ENCODE results near the gene C16orf74.

Gene C16orf74

GRCh38 chr16:85699628-85700027, 51.3 kb downstream of the C16orf74 start:
- Histone ChIP-seq H3K36me3 (ENCODE audit: control insufficient read depth, insufficient read depth, low read length) (no peaks in the 10 kb centered on the region), H3K9me3 (ENCODE audit: control insufficient read depth, low read length) (no peaks in the 10 kb centered on the region), H3K27ac (ENCODE audit: insufficient read depth, low read depth, low read length, poor library complexity, severe bottlenecking) (no peak overlapping the region), H3K4me1 (ENCODE audit: control insufficient read depth, insufficient read depth, low read length) (no peaks in the 10 kb centered on the region), H3K4me3 (ENCODE audit: insufficient read depth, low read depth, low read length) (no peak overlapping the region), H3K27me3 (ENCODE audit: control insufficient read depth, insufficient read depth, low read length, poor library complexity, severe bottlenecking) (no peaks in the 10 kb centered on the region)
- WGBS, 2 experiments = 85 to 90% methylated on average over 7 of the region's 7 CpGs

DNA sequence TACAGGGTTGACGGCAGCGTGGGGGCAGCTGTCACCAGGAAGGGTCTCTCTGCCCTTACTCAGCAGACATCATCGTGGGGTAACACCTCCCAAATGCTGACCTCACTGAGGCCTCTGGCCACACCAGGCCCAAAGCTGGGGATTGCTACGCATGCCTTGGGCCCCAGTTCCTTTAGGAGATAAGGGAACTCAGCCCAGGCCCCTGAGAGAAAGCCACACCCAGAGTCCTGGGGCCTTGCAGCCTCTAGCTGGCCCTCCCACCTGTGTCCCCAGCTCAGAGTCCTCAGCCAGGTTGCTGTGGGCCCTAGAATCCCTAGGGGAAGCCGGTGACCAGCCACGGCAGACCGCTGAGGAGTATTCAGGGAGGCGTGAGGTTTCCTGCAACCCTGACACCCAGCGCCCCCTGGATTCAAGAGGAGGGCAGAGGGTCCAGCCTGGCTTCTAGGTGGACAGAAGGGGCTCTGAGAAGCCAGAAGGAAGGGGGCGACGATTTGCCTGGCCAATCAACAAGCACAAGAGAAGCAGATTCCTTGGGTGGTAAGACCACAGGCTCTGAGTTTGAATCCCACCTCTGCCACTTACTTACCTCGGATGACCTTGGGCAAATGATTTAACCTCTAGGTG, 51.8 kb downstream of the C16orf74 start:
- 73 to 75% methylated on average over 12 of the region's 12 CpGs for WGBS, 2 experiments
- no peaks in the 10 kb centered on the region for H3K27me3 ChIP-seq (ENCODE audit: control insufficient read depth, insufficient read depth, low read length, poor library complexity, severe bottlenecking)

DNA sequence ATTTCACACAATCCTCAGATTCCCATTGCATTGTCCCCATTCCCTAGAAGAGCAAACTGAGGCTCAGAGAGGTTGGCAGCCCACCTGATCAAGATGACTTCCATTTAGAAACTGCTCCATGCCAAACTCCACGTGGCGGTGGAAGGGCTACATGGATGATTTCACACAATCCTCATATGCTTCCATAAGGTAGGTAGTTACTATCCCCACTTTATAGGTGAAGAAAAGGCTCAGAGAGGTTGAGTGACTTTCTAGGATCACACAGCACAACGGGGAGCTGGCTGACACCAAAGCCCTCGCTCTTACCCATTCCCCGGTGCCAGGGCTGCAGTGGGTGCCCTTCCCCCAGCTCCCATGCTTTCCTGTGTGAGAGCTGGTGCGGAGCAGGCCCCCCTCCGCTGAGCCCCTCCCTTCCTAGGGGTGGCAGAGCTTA, 52.4 kb downstream of the C16orf74 start:
- Histone ChIP-seq H3K36me3 (ENCODE audit: control insufficient read depth, insufficient read depth, low read length) (no peaks in the 10 kb centered on the region), H3K27ac (ENCODE audit: insufficient read depth, low read depth, low read length, poor library complexity, severe bottlenecking) (no peak overlapping the region), H3K4me3 (ENCODE audit: insufficient read depth, low read depth, low read length) (no peak overlapping the region), H3K4me1 (ENCODE audit: control insufficient read depth, insufficient read depth, low read length) (no peaks in the 10 kb centered on the region), H3K27me3 (ENCODE audit: control insufficient read depth, insufficient read depth, low read length, poor library complexity, severe bottlenecking) (no peaks in the 10 kb centered on the region), H3K9me3 (ENCODE audit: control insufficient read depth, low read length) (no peaks in the 10 kb centered on the region)
- 94% methylated on average over 7 of the region's 7 CpGs for WGBS, 2 experiments

More for the DNA sequence above, 51.8 kb downstream of the C16orf74 start:
- Histone ChIP-seq H3K27ac (ENCODE audit: insufficient read depth, low read depth, low read length, poor library complexity, severe bottlenecking) (no peak overlapping the region), H3K36me3 (ENCODE audit: control insufficient read depth, insufficient read depth, low read length) (no peaks in the 10 kb centered on the region), H3K9me3 (ENCODE audit: control insufficient read depth, low read length) (no peaks in the 10 kb centered on the region), H3K4me1 (ENCODE audit: control insufficient read depth, insufficient read depth, low read length) (no peaks in the 10 kb centered on the region), H3K4me3 (ENCODE audit: insufficient read depth, low read depth, low read length) (no peak overlapping the region)

GRCh38 chr16:85697431-85697830, 53.5 kb downstream of the C16orf74 start:
- Histone ChIP-seq H3K4me3 (ENCODE audit: insufficient read depth, low read depth, low read length) (no peak overlapping the region), H3K4me1 (ENCODE audit: control insufficient read depth, insufficient read depth, low read length) (no peaks in the 10 kb centered on the region), H3K27ac (ENCODE audit: insufficient read depth, low read depth, low read length, poor library complexity, severe bottlenecking) (no peak overlapping the region), H3K27me3 (ENCODE audit: control insufficient read depth, insufficient read depth, low read length, poor library complexity, severe bottlenecking) (no peaks in the 10 kb centered on the region), H3K36me3 (ENCODE audit: control insufficient read depth, insufficient read depth, low read length) (no peaks in the 10 kb centered on the region), H3K9me3 (ENCODE audit: control insufficient read depth, low read length) (no peaks in the 10 kb centered on the region)
- 90 to 94% methylated on average over 14 of the region's 14 CpGs for WGBS, 2 experiments

GRCh38 chr16:85696781-85697180, 54.1 kb downstream of the C16orf74 start:
- no peaks in the 10 kb centered on the region for H3K4me1 ChIP-seq (ENCODE audit: control insufficient read depth, insufficient read depth, low read length)
- H3K27me3 ChIP-seq (ENCODE audit: control insufficient read depth, insufficient read depth, low read length, poor library complexity, severe bottlenecking) = no peaks in the 10 kb centered on the region
- 94% methylated on average over 16 of the region's 16 CpGs for WGBS, 2 experiments
- H3K36me3 ChIP-seq (ENCODE audit: control insufficient read depth, insufficient read depth, low read length) = no peaks in the 10 kb centered on the region
- no peak overlapping the region for H3K27ac ChIP-seq (ENCODE audit: insufficient read depth, low read depth, low read length, poor library complexity, severe bottlenecking)
- no peaks in the 10 kb centered on the region for H3K9me3 ChIP-seq (ENCODE audit: control insufficient read depth, low read length)
- no peak overlapping the region for H3K4me3 ChIP-seq (ENCODE audit: insufficient read depth, low read depth, low read length)

DNA sequence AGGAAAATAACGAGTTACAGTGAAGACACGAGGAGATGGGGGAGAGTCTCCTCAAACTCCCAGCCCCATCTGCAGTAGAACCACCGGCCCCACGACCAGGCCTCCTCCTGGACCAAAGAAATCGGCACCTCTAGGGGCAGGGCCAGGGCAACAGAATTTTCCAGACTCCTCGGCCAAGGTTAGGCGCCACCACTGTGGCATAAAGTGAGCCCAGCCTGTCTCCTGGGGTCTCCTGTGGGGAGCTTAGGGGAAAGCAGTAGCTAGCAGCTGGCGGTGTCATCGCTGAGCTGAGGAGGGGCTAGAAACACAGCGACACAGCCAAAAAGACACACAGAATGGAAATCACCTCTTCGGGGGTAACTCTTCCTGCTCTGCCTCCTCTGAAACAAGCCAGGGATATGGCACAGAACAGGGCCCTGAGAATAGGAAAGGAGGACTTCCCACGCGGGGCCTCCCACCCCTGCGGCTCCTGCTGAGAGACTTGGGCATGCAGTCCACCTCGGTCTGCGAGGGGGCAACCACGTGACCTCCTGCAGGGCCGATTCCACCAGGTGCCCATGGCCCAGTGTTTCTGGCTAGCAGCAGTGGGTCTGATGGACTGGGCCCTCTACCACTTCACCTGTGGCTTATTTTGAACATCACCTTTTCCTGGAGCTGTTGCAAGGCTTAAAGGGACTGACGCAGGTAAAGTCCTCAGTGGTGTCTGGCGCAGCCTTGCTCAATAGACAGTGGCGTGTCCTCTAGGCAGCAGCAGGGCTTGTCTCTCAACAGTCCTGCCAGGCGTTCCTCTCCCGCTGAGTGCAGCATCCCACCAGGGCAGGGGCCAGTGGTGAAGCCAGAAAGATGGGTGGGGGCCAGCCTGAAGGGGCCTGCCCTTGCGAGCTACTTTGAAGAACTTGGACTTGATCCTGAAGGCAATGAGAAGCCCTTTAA, 55.4 kb downstream of the C16orf74 start:
- Histone ChIP-seq H3K36me3 (ENCODE audit: control insufficient read depth, insufficient read depth, low read length) (no peaks in the 10 kb centered on the region), H3K27ac (ENCODE audit: insufficient read depth, low read depth, low read length, poor library complexity, severe bottlenecking) (no peak overlapping the region), H3K9me3 (ENCODE audit: control insufficient read depth, low read length) (no peaks in the 10 kb centered on the region), H3K4me1 (ENCODE audit: control insufficient read depth, insufficient read depth, low read length) (no peaks in the 10 kb centered on the region), H3K4me3 (ENCODE audit: insufficient read depth, low read depth, low read length) (no peak overlapping the region), H3K27me3 (ENCODE audit: control insufficient read depth, insufficient read depth, low read length, poor library complexity, severe bottlenecking) (peaks cover 5% of the 10 kb centered on the region)
- 83 to 86% methylated on average over 24 of the region's 24 CpGs for WGBS, 2 experiments

- Histone ChIP-seq H3K4me1 (ENCODE audit: control insufficient read depth, insufficient read depth, low read length) (no peaks in the 10 kb centered on the region), H3K36me3 (ENCODE audit: control insufficient read depth, insufficient read depth, low read length) (peaks cover 2% of the 10 kb centered on the region), H3K27me3 (ENCODE audit: control insufficient read depth, insufficient read depth, low read length, poor library complexity, severe bottlenecking) (peaks cover 17% of the 10 kb centered on the region), H3K9me3 (ENCODE audit: control insufficient read depth, low read length) (no peaks in the 10 kb centered on the region), H3K4me3 (ENCODE audit: insufficient read depth, low read depth, low read length) (no peak overlapping the region), H3K27ac (ENCODE audit: insufficient read depth, low read depth, low read length, poor library complexity, severe bottlenecking) (no peak overlapping the region)
- WGBS, 2 experiments = 85 to 90% methylated on average over 7 of the region's 7 CpGs
Measured at GRCh38 chr16:85690469-85691064, 60.3 kb downstream of the C16orf74 start.

GRCh38 chr16:85689950-85690320, 61.0 kb downstream of the C16orf74 start:
- H3K4me3 ChIP-seq (ENCODE audit: insufficient read depth, low read depth, low read length) = no peak overlapping the region
- H3K27ac ChIP-seq (ENCODE audit: insufficient read depth, low read depth, low read length, poor library complexity, severe bottlenecking) = no peak overlapping the region
- no peaks in the 10 kb centered on the region for H3K9me3 ChIP-seq (ENCODE audit: control insufficient read depth, low read length)
- H3K27me3 ChIP-seq (ENCODE audit: control insufficient read depth, insufficient read depth, low read length, poor library complexity, severe bottlenecking) = peaks cover 17% of the 10 kb centered on the region
- peaks cover 8% of the 10 kb centered on the region for H3K36me3 ChIP-seq (ENCODE audit: control insufficient read depth, insufficient read depth, low read length)
- no peaks in the 10 kb centered on the region for H3K4me1 ChIP-seq (ENCODE audit: control insufficient read depth, insufficient read depth, low read length)
- 76 to 84% methylated on average over 9 of the region's 9 CpGs for whole genome bisulfite sequencing, 2 experiments

GRCh38 chr16:85689285-85689949, 61.5 kb downstream of the C16orf74 start:
- Histone ChIP-seq H3K27me3 (ENCODE audit: control insufficient read depth, insufficient read depth, low read length, poor library complexity, severe bottlenecking) (peaks cover 17% of the 10 kb centered on the region), H3K36me3 (ENCODE audit: control insufficient read depth, insufficient read depth, low read length) (peaks cover 9% of the 10 kb centered on the region), H3K4me1 (ENCODE audit: control insufficient read depth, insufficient read depth, low read length) (no peaks in the 10 kb centered on the region), H3K4me3 (ENCODE audit: insufficient read depth, low read depth, low read length) (peak overlapping the region; percentile 83), H3K9me3 (ENCODE audit: control insufficient read depth, low read length) (no peaks in the 10 kb centered on the region), H3K27ac (ENCODE audit: insufficient read depth, low read depth, low read length, poor library complexity, severe bottlenecking) (no peak overlapping the region)
- 53% methylated on average over 27 of the region's 27 CpGs for WGBS, 2 experiments
